Lower lobe of right lung (tissue), 2 donors: Measurements from ENCODE around the gene DCUN1D2. TPM values are rescaled to one million over a fixed set of nuclear protein-coding genes. Genes with fewer than 3 reads are reported as not detected.
A peak's percentile ranks its signal among the peaks of the same experiment; 100 is the strongest.
"Not testable (repeated sequence)": the region's sequence is repeated elsewhere in the genome, so short reads cannot be mapped to it uniquely, and the experiment has no call there.

Experiments used
- ATAC-seq, 2 donors: fragments of 200-7000 bp; cut with Tn5 transposase; one replicate each; pipeline ENCODE4 v1.9.1; 2020 to 2022; ENCODE audit warnings: mild to moderate bottlenecking in 2 of 2, moderate library complexity in 2 of 2
- DNase-seq: peaks from one replicate; pipeline ENCODE4 v3.0.0-alpha.2; 2020
- H3K27ac ChIP-seq: fragments of 200-600 bp; one replicate; pipeline ENCODE4 v1.8.0; 2022
- H3K27me3 ChIP-seq: fragments of 200-600 bp; one replicate; pipeline ENCODE4 v1.8.0; 2022; ENCODE audit warnings: low read depth
- H3K36me3 ChIP-seq: fragments of 200-600 bp; one replicate; pipeline ENCODE4 v1.8.0; 2022; ENCODE audit warnings: mild to moderate bottlenecking
- H3K4me1 ChIP-seq: fragments of 200-600 bp; one replicate; pipeline ENCODE4 v1.8.0; 2022
- H3K4me3 ChIP-seq: fragments of 200-600 bp; one replicate; pipeline ENCODE4 v1.8.0; 2022; ENCODE audit warnings: mild to moderate bottlenecking
- H3K9me3 ChIP-seq: fragments of 200-600 bp; one replicate; pipeline ENCODE4 v1.8.0; 2022
- intact Hi-C: fragments of 100-400 bp; cut with DNase I; formaldehyde crosslinking; loops from one replicate; pipeline ENCODE4 v1.11.0; 2022
- total RNA-seq: library from RNA; stranded (reverse); fragmentation: NEBNext Ultra II Directional; extraction: Animal tissue kit (Norgen Biotek cat#: 25700); gene quantifications from one replicate; pipeline ENCODE4 v1.2.1, GENCODE V29; 2021
- TF ChIP-seq, protein P1 (sequence below): fragments of 200-600 bp; IDR thresholded peaks from one replicate; pipeline ENCODE4 v1.8.0; 2022; ENCODE audit warnings: antibody characterized with exemption, mild to moderate bottlenecking
- donor health status: DM: no; HTN: yes; CAD: no; lungs with severe emphysema.

Gene DCUN1D2
- total RNA-seq, 1 donor from 2014 or later: 16.8 TPM

- Histone ChIP-seq H3K4me1 (peaks cover 5% of the 10 kb centered on the region), H3K9me3 (no peaks in the 10 kb centered on the region), H3K27ac (no peak overlapping the region), H3K36me3 (peaks cover 26% of the 10 kb centered on the region), H3K4me3 (no peak overlapping the region), H3K27me3 (no peaks in the 10 kb centered on the region)
- intact Hi-C loops: no loop called here
- TF ChIP-seq, protein P1, sequence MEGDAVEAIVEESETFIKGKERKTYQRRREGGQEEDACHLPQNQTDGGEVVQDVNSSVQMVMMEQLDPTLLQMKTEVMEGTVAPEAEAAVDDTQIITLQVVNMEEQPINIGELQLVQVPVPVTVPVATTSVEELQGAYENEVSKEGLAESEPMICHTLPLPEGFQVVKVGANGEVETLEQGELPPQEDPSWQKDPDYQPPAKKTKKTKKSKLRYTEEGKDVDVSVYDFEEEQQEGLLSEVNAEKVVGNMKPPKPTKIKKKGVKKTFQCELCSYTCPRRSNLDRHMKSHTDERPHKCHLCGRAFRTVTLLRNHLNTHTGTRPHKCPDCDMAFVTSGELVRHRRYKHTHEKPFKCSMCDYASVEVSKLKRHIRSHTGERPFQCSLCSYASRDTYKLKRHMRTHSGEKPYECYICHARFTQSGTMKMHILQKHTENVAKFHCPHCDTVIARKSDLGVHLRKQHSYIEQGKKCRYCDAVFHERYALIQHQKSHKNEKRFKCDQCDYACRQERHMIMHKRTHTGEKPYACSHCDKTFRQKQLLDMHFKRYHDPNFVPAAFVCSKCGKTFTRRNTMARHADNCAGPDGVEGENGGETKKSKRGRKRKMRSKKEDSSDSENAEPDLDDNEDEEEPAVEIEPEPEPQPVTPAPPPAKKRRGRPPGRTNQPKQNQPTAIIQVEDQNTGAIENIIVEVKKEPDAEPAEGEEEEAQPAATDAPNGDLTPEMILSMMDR: no peak
- ATAC-seq (no peak), DNase-seq (no peak)
These were observed 38.5 kb downstream of the DCUN1D2 start for GRCh38 chr13:113451951-113452421.

- ATAC-seq, DNase-seq, H3K27ac ChIP-seq, H3K4me1 ChIP-seq, intact Hi-C loops, H3K27me3 ChIP-seq, H3K9me3 ChIP-seq, H3K4me3 ChIP-seq: not testable (repeated sequence)
- H3K36me3 ChIP-seq: peaks cover 16% of the 10 kb centered on the region
These were observed 39.5 kb downstream of the DCUN1D2 start for GRCh38 chr13:113450861-113451620.

DNA sequence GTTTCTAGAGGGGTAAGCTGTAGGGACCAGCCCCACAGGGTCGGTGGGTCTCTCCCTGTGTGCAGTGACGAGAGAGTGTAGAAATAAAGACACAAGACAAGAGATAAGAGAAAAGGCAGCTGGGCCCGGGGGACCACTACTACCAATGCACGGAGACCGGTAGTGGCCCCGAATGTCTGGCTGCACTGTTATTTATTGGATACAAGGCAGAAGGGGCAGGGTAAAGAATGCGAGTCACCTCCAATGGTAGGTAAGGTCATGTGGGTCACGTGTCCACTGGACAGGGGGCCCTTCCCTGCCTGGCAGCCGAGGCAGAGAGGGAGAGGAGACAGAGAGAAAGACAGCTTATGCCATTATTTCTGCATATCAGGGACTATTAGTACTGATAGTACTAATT is 40.2 kb downstream of the DCUN1D2 start:
- DNase-seq, H3K27me3 ChIP-seq, H3K4me3 ChIP-seq, ATAC-seq, H3K4me1 ChIP-seq, H3K9me3 ChIP-seq, H3K36me3 ChIP-seq, intact Hi-C loops, H3K27ac ChIP-seq: not testable (repeated sequence)

- Histone ChIP-seq H3K27me3 (no peaks in the 10 kb centered on the region), H3K4me3 (peak overlapping the region; percentile 50), H3K9me3 (no peaks in the 10 kb centered on the region), H3K4me1 (peaks cover 5% of the 10 kb centered on the region), H3K36me3 (peaks cover 7% of the 10 kb centered on the region), H3K27ac (peak overlapping the region; percentile 69)
- intact Hi-C loops: no loop called here
- DNase-seq (no peak), ATAC-seq (no peak)
- TF ChIP-seq, protein P1: no peak
These were observed 40.7 kb downstream of the DCUN1D2 start for GRCh38 chr13:113449693-113450347.

DNA sequence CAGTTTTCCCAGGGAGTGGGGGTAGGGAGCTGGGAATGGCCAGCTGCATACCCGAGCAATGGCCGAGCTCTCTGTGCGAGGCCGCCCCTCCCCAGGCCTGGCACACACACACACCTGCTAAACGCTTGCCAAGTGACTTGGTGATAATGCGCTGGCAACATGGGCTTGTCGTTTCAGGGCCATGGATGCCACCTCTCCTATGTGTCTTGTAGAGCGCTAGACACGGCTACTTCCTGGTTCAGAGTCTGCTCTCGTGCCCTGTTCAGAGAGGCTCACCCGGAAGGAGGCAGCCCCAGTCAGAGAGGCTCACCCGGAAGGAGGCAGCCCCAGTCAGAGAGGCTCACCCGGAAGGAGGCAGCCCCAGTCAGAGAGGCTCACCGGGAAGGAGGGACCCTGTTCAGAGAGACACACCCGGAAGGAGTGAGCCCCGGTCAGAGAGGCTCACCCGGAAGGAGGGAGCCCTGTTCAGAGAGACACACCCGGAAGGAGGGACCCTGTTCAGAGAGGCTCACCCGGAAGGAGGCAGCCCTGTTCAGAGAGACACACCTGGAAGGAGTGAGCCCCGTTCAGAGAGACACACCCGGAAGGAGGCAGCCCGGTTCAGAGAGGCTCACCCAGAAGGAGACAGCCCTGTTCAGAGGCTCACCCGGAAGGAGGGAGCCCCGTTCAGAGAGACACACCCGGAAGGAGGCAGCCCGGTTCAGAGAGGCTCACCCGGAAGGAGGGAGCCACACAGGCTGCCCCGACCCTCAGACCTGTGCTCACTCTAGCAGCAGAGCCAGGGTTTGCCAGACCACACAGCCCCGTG is 41.4 kb downstream of the DCUN1D2 start:
- Histone ChIP-seq H3K4me3 (peak overlapping the region; percentile 50), H3K36me3 (peaks cover 7% of the 10 kb centered on the region), H3K4me1 (peaks cover 5% of the 10 kb centered on the region), H3K27ac (peak overlapping the region; percentile 69), H3K27me3 (no peaks in the 10 kb centered on the region), H3K9me3 (no peaks in the 10 kb centered on the region)
- DNase-seq (peak; percentile 75), ATAC-seq (peak; percentile 84 to 90)
- intact Hi-C loops: no loop called here
- TF ChIP-seq, protein P1: no peak

- Histone ChIP-seq H3K4me3 (peak overlapping the region; percentile 50), H3K4me1 (peaks cover 5% of the 10 kb centered on the region), H3K27me3 (no peaks in the 10 kb centered on the region), H3K36me3 (peaks cover 7% of the 10 kb centered on the region), H3K27ac (peak overlapping the region; percentile 69), H3K9me3 (no peaks in the 10 kb centered on the region)
- ATAC-seq: peak; percentile 52 to 75
- TF ChIP-seq, protein P1: no peak
- no peak for DNase-seq
- intact Hi-C loops: no loop called here
These were observed 42.0 kb downstream of the DCUN1D2 start for GRCh38 chr13:113448545-113448884.
